ENCODE results near the gene CBFB. TPM values are rescaled to one million over a fixed set of nuclear protein-coding genes. Genes with fewer than 3 reads are reported as not detected.

The CBFB gene
- total RNA-seq, 1 donor from 2014 or later: 46.9 TPM

DNA sequence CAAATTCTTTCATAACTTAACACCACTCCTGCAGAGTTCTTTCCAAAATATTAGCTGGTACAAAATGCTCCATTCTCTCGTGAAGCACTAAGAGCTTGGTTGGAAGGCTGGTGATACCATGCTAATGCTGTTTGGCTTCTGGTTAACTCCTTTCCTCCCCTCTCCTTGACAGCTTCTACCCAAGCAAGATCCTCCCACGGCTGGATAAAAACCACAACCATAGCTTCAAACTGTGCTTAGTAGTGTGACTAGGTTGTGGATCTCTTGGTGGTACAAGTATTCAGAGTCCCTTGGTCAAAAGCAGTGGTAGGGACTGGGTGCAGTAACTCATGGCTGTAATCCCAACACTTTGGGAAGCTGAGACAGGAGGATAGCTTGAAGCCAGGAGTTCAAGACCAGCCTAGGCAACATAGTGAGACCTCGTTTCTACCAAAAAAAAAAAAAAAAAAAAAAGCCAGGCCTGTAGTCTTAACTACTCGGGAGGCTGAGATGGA, 83.0 kb downstream of the CBFB start:
- Histone ChIP-seq H3K4me1 (peaks cover 31% of the 10 kb centered on the region), H3K9me3 (no peaks in the 10 kb centered on the region), H3K36me3 (no peaks in the 10 kb centered on the region), H3K27me3 (ENCODE audit: low read depth) (no peaks in the 10 kb centered on the region), H3K4me3 (no peak overlapping the region), H3K27ac (no peak overlapping the region)
- DNase-seq (no peak), ATAC-seq (no peak)
- TF ChIP-seq, protein P1, sequence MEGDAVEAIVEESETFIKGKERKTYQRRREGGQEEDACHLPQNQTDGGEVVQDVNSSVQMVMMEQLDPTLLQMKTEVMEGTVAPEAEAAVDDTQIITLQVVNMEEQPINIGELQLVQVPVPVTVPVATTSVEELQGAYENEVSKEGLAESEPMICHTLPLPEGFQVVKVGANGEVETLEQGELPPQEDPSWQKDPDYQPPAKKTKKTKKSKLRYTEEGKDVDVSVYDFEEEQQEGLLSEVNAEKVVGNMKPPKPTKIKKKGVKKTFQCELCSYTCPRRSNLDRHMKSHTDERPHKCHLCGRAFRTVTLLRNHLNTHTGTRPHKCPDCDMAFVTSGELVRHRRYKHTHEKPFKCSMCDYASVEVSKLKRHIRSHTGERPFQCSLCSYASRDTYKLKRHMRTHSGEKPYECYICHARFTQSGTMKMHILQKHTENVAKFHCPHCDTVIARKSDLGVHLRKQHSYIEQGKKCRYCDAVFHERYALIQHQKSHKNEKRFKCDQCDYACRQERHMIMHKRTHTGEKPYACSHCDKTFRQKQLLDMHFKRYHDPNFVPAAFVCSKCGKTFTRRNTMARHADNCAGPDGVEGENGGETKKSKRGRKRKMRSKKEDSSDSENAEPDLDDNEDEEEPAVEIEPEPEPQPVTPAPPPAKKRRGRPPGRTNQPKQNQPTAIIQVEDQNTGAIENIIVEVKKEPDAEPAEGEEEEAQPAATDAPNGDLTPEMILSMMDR (IDR thresholded peaks at IDR 0.05): no peak
- intact Hi-C loops (cut with DNase I): no loop called here

DNA sequence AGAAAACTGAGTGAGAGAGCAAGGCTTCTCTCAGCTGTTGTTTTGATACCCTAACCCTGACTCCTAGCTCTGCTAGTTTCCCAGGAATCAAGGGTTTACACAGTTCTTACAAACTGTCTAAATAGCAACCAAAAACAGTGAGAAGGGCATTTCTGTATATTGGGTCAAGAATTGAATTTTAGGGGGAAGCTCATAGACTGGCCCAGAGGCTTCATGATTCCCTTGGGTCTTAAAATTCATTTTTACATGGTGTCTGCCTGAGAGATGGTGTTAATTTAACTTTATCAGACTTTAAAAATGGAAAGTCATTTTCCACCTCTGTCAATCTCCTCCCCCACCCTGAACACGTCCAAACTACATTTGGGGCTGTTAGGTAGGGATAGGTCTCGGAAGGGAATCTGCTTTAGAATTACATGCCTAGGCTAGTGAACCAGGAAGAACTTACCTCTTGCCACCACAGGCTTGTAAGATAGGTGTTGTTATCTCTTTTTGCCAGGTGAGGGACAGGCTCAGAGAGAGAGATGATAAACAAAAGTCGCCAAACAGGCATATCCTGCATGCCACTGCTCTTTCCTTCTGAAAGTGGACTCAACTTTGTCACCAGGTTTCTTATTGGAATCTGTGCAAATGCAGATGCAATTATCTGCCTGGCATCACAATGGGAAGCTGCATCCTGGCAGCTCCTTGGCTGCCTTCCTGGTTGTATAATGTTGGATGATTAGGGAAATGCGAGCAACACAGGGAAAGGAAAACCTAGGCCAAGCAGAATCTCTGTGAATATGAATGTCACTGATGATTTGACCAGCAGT, 83.8 kb downstream of the CBFB start:
- H3K9me3 ChIP-seq: no peaks in the 10 kb centered on the region
- H3K27ac ChIP-seq: no peak overlapping the region
- DNase-seq (no peak), ATAC-seq (no peak)
- intact Hi-C loops (cut with DNase I): no loop called here
- no peak overlapping the region for H3K4me3 ChIP-seq
- no peaks in the 10 kb centered on the region for H3K27me3 ChIP-seq (ENCODE audit: low read depth)
- H3K36me3 ChIP-seq: no peaks in the 10 kb centered on the region
- H3K4me1 ChIP-seq: peaks cover 31% of the 10 kb centered on the region
- TF ChIP-seq, protein P1 (IDR thresholded peaks at IDR 0.05): no peak

DNA sequence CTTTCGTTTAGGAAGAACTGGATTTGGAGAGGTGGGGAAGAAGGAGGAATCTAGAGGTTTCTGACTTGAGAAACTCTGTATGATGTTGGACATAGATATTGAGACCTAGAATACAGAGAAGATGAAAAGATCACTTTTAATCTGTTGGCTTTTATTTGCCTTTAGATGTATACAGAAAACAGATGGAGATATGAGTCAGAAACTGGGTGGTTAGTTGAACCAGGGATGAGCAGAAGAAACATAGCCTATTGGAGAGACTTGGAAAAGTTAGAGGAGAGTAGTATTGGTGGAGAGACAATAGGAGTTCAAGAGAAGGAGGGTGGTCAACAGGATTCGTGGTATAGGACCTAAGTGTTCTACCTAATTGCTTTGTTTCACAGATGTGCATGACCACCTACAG, 85.8 kb downstream of the CBFB start:
- Histone ChIP-seq H3K27me3 (ENCODE audit: low read depth) (no peaks in the 10 kb centered on the region), H3K4me1 (peaks cover 24% of the 10 kb centered on the region), H3K27ac (no peak overlapping the region), H3K4me3 (no peak overlapping the region), H3K9me3 (no peaks in the 10 kb centered on the region), H3K36me3 (peaks cover under 1% of the 10 kb centered on the region)
- TF ChIP-seq, protein P1 (IDR thresholded peaks at IDR 0.05): no peak
- ATAC-seq: no peak
- intact Hi-C loops (cut with DNase I): no loop called here
- no peak for DNase-seq

DNA sequence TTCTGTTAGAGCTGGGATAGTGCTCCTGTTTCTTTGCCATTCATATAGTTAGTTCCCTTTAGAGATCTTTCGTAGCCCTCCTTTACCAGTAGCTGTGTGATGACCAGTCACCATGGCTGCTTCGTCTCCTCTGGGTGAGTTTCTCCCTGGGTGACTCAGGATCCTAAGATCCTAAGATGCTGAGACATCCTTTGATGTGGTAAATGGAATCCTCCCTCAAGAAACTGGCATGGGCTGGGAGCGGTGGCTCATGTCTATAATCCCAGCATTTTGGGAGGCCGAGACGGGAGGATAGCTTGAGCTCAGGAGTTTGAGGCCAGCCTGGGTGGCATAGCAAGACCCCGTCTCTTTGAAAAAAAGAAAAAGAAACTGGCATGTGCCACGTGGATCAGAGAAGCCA, 86.7 kb downstream of the CBFB start:
- DNase-seq (no peak), ATAC-seq (no peak)
- no peaks in the 10 kb centered on the region for H3K27me3 ChIP-seq (ENCODE audit: low read depth)
- intact Hi-C loops (cut with DNase I): no loop called here
- TF ChIP-seq, protein P1 (IDR thresholded peaks at IDR 0.05): no peak
- H3K9me3 ChIP-seq: no peaks in the 10 kb centered on the region
- no peak overlapping the region for H3K4me3 ChIP-seq
- peaks cover 9% of the 10 kb centered on the region for H3K36me3 ChIP-seq
- H3K4me1 ChIP-seq: peaks cover 21% of the 10 kb centered on the region
- no peak overlapping the region for H3K27ac ChIP-seq

DNA sequence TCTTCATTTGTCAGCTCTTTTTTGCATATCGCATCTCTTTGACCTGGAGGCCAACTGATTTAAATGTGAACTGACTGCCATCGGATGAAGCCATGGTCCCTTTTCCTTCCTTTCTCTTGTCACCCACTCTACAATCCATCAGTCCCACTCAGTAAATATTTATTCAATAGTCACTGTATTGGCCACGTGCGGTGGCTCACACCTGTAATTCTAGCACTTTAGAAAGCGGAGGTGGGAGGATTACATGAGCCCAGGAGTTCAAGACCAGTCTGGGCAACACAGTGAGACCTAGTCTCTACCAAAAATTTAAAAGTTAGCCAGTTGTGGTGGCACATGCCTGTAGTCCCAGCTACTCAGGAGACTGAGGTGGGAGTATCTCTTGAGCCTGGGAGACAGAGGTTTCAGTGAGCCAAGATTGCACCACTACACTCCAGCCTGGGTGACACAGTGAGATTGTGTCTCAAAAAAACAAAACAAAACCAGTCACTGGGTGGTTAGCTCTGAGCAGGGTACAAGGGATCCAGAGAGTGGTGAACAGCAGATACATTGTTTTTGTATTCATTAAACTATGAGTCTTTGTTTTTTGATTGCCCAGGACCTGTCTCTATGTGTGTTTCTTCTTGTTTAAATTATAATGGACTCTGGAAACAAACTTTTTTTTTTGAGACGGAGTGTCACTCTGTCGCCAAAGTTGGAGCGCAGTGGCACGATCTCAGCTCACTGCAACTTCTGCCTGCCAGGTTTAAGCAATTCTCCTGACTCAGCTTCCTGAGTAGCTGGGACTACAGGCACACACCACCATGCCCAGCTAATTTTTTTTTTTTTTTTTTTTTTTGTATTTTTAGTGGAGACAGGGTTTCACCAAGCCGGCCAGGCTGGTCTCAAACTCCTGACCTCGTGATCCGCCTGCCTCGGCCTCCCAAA, 87.7 kb downstream of the CBFB start:
- intact Hi-C loops (cut with DNase I): no loop called here
- H3K27me3 ChIP-seq (ENCODE audit: low read depth): no peaks in the 10 kb centered on the region
- peaks cover 19% of the 10 kb centered on the region for H3K36me3 ChIP-seq
- H3K4me1 ChIP-seq: peaks cover 11% of the 10 kb centered on the region
- no peak for ATAC-seq
- H3K9me3 ChIP-seq: no peaks in the 10 kb centered on the region
- H3K27ac ChIP-seq: no peak overlapping the region
- no peak for DNase-seq
- TF ChIP-seq, protein P1 (IDR thresholded peaks at IDR 0.05): no peak
- H3K4me3 ChIP-seq: no peak overlapping the region
